GM18502 (cell line): ENCODE data around the gene SART3.
"Not testable (repeated sequence)": the region's sequence is repeated elsewhere in the genome, so short reads cannot be mapped to it uniquely, and the experiment has no call there.

ENCODE experiments used
- ATAC-seq: cut with Tn5 transposase; IDR thresholded peaks from one replicate; pipeline ENCODE4 v1.9.1; 2021; ENCODE audit warnings: mild to moderate bottlenecking; ENCODE audit not compliant: unreplicated experiment, poor library complexity

The SART3 gene

DNA sequence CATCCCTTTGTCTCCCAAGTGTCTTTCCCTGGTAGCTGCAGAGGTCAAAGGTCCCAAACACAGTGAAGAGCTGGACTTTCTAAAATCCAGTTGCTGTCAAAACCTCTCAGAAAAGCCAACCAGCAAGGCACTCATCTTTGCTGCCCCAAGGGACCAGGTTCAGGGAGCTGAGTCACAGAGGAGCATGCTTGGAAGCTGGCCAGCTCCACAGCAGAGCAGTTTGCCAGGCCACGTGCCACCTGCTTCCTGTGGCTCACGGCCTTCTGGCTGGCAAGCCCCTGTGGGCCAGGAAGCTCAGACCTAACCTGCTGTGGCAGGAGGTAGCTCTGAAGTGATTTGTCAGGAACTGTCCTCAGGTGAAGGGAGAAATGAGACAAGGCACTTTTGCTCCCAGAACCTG is 5.0 kb upstream of the SART3 start:
- ATAC-seq = no peak

DNA sequence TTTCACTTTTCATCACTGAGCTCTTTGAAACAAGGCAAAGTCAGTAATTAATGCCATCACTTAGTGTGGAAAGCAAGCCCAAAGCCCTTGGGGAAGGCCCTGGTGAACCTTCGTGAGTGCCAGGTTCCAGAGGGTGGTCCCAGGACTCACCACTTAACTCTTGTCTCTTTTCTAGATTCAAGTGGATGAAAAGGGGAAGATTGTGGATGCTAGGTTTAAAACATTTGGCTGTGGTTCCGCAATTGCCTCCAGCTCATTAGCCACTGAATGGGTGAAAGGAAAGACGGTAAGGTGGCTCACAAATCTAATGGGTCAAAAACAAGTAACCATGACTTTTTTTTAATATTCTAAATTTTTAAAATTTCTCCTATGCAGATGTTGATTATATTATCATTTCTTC is 4.2 kb upstream of the SART3 start:
- ATAC-seq = no peak

- ATAC-seq = no peak
These were observed 3.8 kb upstream of the SART3 start for GRCh38 chr12:108564724-108565123.

DNA sequence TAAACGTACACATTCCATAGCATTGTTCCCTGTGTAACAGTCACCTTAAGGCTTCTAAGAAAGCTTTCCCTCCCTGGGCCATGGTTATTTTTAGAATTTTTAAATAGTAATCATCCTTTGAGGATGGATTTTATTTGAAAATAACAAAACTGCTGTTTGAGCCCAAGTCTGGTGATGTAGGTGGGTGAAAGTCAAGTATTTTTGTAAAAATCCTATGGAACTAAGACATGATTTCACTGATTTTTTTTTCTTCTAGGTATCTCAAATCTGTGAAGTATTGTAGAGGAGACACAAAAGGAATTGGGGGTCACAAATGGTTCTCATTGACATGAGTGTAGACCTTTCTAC is 2.8 kb upstream of the SART3 start:
- no peak for ATAC-seq

- ATAC-seq = peak; percentile 34
These were observed 2.3 kb upstream of the SART3 start for GRCh38 chr12:108563136-108563803.

GRCh38 chr12:108562348-108563135 is 1.6 kb upstream of the SART3 start, which contains the start of gene ISCU:
Gene ISCU, plus strand, starts transcription at chr12:108562596. Its CDS starts 27 bp downstream, at chr12:108562623.
- ATAC-seq = peak; percentile 56

DNA sequence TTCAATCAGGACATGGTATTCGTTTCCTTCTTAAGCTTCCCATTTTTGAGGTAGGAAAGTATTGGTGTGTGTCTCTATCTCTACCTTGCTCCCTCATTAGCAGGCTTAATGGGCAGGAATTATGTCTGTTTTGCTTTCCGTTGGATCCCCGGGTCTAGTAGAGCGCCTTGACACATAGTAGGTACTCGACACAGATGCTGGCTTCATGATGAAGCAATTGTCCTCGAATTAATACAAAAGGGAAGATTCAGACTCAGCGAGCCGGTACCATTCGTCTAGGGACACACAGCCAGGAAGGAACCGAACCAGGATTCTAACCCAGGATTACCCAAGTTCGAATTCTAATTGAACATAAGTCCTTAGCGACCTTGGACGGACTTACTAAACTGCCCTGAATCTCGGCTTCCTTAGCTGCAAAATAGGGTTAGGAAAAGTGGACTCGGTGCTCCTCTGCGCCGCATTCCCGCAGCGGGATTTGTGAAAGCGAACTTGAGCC is 927 bp upstream of the SART3 start:
- no peak for ATAC-seq

DNA sequence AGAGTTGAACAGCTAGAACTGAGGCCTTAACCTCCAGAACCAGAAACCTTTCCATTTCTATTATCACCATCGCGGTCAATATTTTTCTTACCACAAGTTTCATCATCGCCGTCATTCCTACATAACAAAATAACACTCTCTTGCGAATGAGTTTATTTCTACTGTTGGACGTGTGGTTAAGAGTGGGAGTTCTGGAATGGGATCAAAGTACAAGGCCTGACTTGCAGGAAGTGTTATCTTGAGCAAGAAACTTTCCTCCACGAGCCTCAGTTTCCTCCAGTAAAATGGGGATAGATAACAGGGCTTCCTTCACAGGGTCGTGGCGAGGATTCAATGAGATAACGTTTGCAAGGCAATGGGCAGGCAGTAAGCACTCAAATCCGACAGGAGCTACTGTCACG is 652 bp downstream of the SART3 start:
- ATAC-seq = no peak

GRCh38 chr12:108559748-108560147 is 1.2 kb downstream of the SART3 start:
- no peak for ATAC-seq

- ATAC-seq = no peak
These were observed 1.8 kb downstream of the SART3 start for GRCh38 chr12:108559007-108559655.

- not testable (repeated sequence) for ATAC-seq
These were observed 5.6 kb downstream of the SART3 start for GRCh38 chr12:108555383-108555782.

- ATAC-seq = no peak
These were observed 7.2 kb downstream of the SART3 start for GRCh38 chr12:108553799-108554198.

GRCh38 chr12:108551535-108551934 is 9.4 kb downstream of the SART3 start:
- ATAC-seq = no peak

DNA sequence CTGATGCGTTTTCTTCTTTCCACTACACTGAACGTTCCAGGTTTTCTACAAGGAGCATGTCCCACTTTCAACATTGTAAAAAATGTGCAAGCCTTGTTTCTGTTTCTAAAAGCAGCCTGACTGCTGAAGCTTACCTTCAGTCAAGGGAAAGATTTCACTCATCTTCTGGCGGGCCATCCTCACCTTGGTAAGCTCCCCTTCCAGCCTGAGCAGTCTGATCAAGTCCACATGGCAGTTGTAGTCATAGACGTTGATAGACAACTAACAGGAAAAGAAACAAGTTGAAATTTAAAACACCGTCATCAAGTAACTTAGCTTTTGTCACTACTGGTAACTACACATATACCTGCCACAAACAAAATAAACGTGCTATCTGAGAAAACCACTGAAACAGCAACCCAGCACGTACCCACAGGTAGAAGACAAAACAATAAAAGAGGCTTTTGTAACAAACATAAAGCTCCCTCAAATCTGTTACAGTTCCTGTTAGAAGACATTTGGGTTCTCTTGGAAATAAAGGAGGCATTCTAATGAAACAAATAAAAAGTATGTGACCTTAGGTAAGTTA is 11.9 kb downstream of the SART3 start:
- no peak for ATAC-seq

GRCh38 chr12:108547686-108548085 is 13.3 kb downstream of the SART3 start:
- ATAC-seq = no peak

- no peak for ATAC-seq
These were observed 17.3 kb downstream of the SART3 start for GRCh38 chr12:108543652-108544051.

DNA sequence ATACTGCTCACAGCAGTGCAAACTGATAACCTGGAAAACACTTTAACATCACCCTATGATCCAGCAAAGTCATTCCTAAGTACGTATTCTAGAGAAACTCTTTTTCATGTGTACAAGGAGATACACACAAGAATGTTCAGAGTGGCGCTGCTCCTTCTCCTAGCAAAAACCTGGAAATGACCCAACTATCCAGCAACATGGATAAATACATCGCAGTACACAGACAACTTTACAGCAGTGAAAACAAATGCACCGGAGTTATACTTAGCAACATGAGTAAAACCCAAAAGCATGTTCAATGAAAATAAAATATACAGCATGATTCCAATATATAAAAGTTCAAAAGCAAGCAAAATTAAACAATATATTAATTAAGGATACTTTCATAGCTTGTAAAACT is 18.7 kb downstream of the SART3 start:
- no peak for ATAC-seq

DNA sequence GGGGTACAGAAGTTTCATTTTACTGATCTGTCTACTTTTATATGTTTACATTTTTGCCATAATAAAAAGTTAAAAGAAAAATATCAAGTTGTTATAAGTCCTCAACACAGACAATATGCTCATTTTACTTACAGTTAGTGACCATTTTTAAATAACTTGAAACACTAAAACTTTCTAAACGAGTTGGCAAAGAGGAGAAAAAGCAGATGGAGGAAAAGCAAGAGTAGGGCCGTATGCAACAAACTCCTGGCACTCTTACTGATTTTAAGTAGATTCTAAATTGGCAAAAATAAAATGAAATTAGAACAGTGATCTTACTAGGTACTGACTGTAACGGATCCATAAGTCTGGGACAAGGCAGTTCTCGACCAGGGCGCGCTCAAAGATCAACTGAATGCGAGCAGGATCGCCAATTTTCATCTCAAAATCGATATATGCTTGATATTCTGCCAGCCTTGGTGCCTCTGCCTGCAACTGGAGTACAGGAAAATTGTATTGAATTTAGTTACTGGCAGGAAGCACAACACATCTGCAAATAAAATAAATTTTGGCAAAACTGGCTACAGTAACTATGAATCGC is 22.3 kb downstream of the SART3 start:
- no peak for ATAC-seq

DNA sequence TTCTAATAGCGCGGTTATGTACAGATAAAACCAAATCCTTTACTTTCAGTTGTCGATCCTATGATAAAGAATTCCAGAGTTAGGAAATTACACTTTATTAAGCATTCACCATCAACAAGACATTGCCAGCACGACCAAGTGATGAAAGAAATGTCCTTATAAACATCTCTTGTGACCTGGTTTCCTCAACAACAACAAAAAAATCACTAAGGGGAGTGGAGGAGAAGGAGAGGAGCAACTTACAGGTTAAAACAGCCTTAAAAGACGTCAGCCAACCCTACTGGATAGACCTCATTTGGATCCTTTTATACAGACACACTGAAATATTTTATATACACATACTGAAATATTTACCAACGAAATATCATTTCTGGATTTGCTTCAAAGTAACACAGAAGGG is 22.8 kb downstream of the SART3 start:
- ATAC-seq = no peak
